SU-DHL-6 (cell line): ENCODE measurements around the gene EXPH5.

ENCODE experiments used
- H2AFZ ChIP-seq: fragments of 200-600 bp; sonication (generic); 2 replicates; pipeline ENCODE4 v1.6.1; 2014; ENCODE audit warnings: low read depth, mild to moderate bottlenecking, moderate library complexity, mixed read lengths, antibody characterized with exemption, low read length; ENCODE audit not compliant: severe bottlenecking
- H3F3A ChIP-seq: fragments of 200-600 bp; shearing (Covaris generic); 2 replicates; pipeline ENCODE4 v1.6.0; 2016; ENCODE audit warnings: antibody characterized with exemption, mild to moderate bottlenecking; ENCODE audit not compliant: insufficient read depth
- H3K27ac ChIP-seq: fragments of 200-600 bp; sonication (generic); 2 replicates; pipeline ENCODE4 v1.5.1; 2016; ENCODE audit warnings: low read depth, mild to moderate bottlenecking, low read length, moderate library complexity, mixed read lengths
- H3K27me3 ChIP-seq: fragments of 200-600 bp; sonication (generic), shearing (Covaris generic); 2 replicates; pipeline ENCODE4 v1.6.0; 2014; ENCODE audit warnings: mild to moderate bottlenecking, low read length
- H3K36me3 ChIP-seq: fragments of 200-600 bp; sonication (generic); 2 replicates; pipeline ENCODE4 v1.6.1; 2014; ENCODE audit warnings: mild to moderate bottlenecking, low read length, mixed read lengths
- H3K4me2 ChIP-seq: fragments of 300-600, 200-600 bp; shearing (Covaris generic), sonication (generic); 2 replicates; pipeline ENCODE4 v1.6.0; 2014; ENCODE audit warnings: low read length, low read depth, mild to moderate bottlenecking; ENCODE audit not compliant: poor library complexity, severe bottlenecking
- H3K4me3 ChIP-seq: fragments of 200-600 bp; sonication (generic); 2 replicates; pipeline ENCODE4 v1.5.1; 2014; ENCODE audit warnings: antibody characterized with exemption, low read length, mild to moderate bottlenecking, mixed read lengths; ENCODE audit not compliant: insufficient read depth, poor library complexity, severe bottlenecking
- H3K79me2 ChIP-seq: fragments of 200-600 bp; sonication (generic); 2 replicates; pipeline ENCODE4 v1.6.1; 2014; ENCODE audit warnings: mild to moderate bottlenecking, low read length, moderate library complexity; ENCODE audit not compliant: insufficient read depth
- H3K9ac ChIP-seq: fragments of 200-600 bp; sonication (generic); 2 replicates; pipeline ENCODE4 v1.7.0; 2014; ENCODE audit warnings: mild to moderate bottlenecking, low read length
- H3K9me2 ChIP-seq: fragments of 200-600 bp; sonication (generic); replicated peaks from 2 replicates; pipeline ENCODE4 v1.6.1; 2014; ENCODE audit warnings: low read length; ENCODE audit not compliant: insufficient read depth
- H3K9me3 ChIP-seq: fragments of 200-600 bp; sonication (generic); 2 replicates; pipeline ENCODE4 v1.6.1; 2014; ENCODE audit warnings: low read length, mixed read lengths; ENCODE audit not compliant: insufficient read depth
- H4K20me1 ChIP-seq: fragments of 200-600 bp; sonication (generic); 2 replicates; pipeline ENCODE4 v1.6.1; 2014; ENCODE audit warnings: low read depth, mild to moderate bottlenecking, antibody characterized with exemption, low read length, moderate library complexity, mixed read lengths
- CTCF ChIP-seq: fragments of 200-600 bp; sonication (generic); IDR thresholded peaks from one replicate; pipeline ENCODE4 v1.5.1; 2017; ENCODE audit warnings: antibody characterized with exemption, mild to moderate bottlenecking, low read length, moderate library complexity; ENCODE audit not compliant: insufficient read depth, poor library complexity, severe bottlenecking
- EZH2phosphoT487 ChIP-seq: fragments of 200-600 bp; sonication (generic), shearing (Covaris generic); conservative IDR thresholded peaks from 2 replicates; pipeline ENCODE4 v1.6.1; 2018; ENCODE audit warnings: mild to moderate bottlenecking, antibody characterized with exemption, low read length, moderate library complexity, mixed read lengths

EXPH5 gene

GRCh38 chr11:108497317-108498045, 96.1 kb downstream of the EXPH5 start:
- H3K4me2 ChIP-seq, result peak overlapping the region; percentile 32
- H3K27me3 ChIP-seq, result no peaks in the 10 kb centered on the region
- no peaks in the 10 kb centered on the region for H3K9me3 ChIP-seq
- H4K20me1 ChIP-seq, result no peaks in the 10 kb centered on the region
- no peaks in the 10 kb centered on the region for H3K79me2 ChIP-seq
- H3K27ac ChIP-seq, result no peak overlapping the region
- H3K9ac ChIP-seq, result peak overlapping the region; percentile 20; the same call in 1 of the 2 replicates
- peak overlapping the region; percentile 16 for H2AFZ ChIP-seq
- no peaks in the 10 kb centered on the region for H3F3A ChIP-seq
- H3K9me2 ChIP-seq, result no peaks in the 10 kb centered on the region
- no peak for TF ChIP-seq EZH2phosphoT487
- TF ChIP-seq CTCF, result no peak
- peak overlapping the region; percentile 10 for H3K4me3 ChIP-seq
- H3K36me3 ChIP-seq, result no peaks in the 10 kb centered on the region

- no peak overlapping the region for H2AFZ ChIP-seq
- H3K9ac ChIP-seq, result no peak overlapping the region
- H3K4me2 ChIP-seq, result no peak overlapping the region
- no peaks in the 10 kb centered on the region for H3F3A ChIP-seq
- no peaks in the 10 kb centered on the region for H3K36me3 ChIP-seq
- H3K79me2 ChIP-seq, result no peaks in the 10 kb centered on the region
- no peaks in the 10 kb centered on the region for H4K20me1 ChIP-seq
- H3K4me3 ChIP-seq, result no peak overlapping the region
- TF ChIP-seq EZH2phosphoT487 (no peak), CTCF (no peak)
- no peaks in the 10 kb centered on the region for H3K27me3 ChIP-seq
- no peaks in the 10 kb centered on the region for H3K9me3 ChIP-seq
- H3K9me2 ChIP-seq, result no peaks in the 10 kb centered on the region
- H3K27ac ChIP-seq, result no peak overlapping the region
Measured at GRCh38 chr11:108496643-108497256, 96.8 kb downstream of the EXPH5 start.

- no peaks in the 10 kb centered on the region for H3K79me2 ChIP-seq
- H3K27me3 ChIP-seq, result no peaks in the 10 kb centered on the region
- no peak overlapping the region for H3K4me3 ChIP-seq
- no peaks in the 10 kb centered on the region for H4K20me1 ChIP-seq
- no peak overlapping the region for H3K4me2 ChIP-seq
- H2AFZ ChIP-seq, result no peak overlapping the region
- H3K9me2 ChIP-seq, result no peaks in the 10 kb centered on the region
- no peaks in the 10 kb centered on the region for H3F3A ChIP-seq
- no peak overlapping the region for H3K27ac ChIP-seq
- H3K9me3 ChIP-seq, result no peaks in the 10 kb centered on the region
- no peaks in the 10 kb centered on the region for H3K36me3 ChIP-seq
- TF ChIP-seq CTCF (no peak), EZH2phosphoT487 (no peak)
- no peak overlapping the region for H3K9ac ChIP-seq
Measured at GRCh38 chr11:108495326-108495725, 98.2 kb downstream of the EXPH5 start.
